Cortex of kidney (tissue), 1 donor: ENCODE results near the gene AGBL1.
"Not testable (repeated sequence)": the region's sequence is repeated elsewhere in the genome, so short reads cannot be mapped to it uniquely, and the experiment has no call there.

ENCODE experiments used
- DNase-seq: peaks from one replicate; lab custom pipeline; 2025; lab: John Stamatoyannopoulos, UW

Gene AGBL1

GRCh38 chr15:86506401-86506800 is 426.7 kb downstream of the AGBL1 start:
- no peak for DNase-seq

GRCh38 chr15:86515625-86516024 is 436.0 kb downstream of the AGBL1 start:
- DNase-seq = no peak

DNA sequence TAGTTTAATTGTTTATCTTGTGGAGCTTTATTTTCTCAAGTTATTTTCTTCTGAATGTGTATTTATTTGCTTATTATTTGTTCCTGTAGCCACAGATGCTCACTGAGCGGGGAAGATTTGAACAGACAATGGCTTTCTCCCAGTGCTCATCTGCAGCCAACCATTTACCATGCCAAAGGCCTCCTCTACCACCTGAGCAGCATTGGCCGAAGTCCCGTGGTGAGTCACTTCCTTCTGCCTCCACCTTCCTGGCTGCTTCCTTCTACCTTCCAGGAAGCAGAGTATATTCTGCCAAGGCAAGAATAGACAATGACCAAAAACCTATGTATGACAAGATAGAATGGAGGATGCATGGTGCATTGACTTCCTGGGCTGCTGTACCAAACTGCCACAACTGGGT is 443.1 kb downstream of the AGBL1 start:
- DNase-seq = no peak

- no peak for DNase-seq
Observed at GRCh38 chr15:86526938-86527690, 447.4 kb downstream of the AGBL1 start.

DNA sequence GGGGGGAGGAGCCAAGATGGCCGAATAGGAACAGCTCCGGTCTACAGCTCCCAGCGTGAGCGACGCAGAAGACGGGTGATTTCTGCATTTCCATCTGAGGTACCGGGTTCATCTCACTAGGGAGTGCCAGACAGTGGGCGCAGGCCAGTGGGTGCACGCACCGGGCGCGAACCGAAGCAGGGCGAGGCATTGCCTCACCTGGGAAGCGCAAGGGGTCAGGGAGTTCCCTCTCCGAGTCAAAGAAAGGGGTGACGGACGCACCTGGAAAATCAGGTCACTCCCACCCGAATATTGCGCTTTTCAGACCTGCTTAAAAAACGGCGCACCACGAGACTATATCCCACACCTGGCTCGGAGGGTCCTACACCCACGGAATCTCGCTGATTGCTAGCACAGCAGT is 448.4 kb downstream of the AGBL1 start:
- DNase-seq = not testable (repeated sequence)

- no peak for DNase-seq
Observed at GRCh38 chr15:86538141-86538540, 458.5 kb downstream of the AGBL1 start.

DNA sequence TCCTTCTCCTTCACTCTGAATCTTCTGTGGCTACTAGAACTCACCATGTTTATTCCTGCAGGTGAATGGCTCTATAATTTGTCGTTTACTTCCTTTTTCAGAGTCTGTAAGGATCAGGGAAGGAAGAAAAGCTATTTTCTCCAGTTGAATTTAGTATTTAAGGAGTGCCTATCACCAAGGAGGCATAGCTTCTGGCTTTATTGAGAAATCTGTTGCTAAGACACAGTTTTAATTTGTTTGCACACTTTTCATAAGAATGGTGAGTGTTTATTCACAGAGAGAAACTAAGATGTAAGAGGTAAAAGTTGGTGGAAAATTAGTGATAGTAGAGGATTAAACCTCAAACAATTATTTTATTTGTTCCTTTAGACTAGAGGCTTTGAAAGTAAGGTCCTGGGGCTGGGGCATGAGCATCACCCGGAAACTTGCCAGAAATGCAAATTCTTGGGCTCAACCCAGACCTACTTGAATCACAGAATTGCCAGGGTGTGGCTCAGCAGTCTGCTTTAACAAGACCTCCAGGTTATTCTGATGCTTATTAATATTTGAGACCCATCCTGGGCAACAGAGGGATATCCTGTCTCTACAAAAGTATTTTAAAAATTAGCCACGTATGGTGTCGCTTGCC is 461.3 kb downstream of the AGBL1 start:
- no peak for DNase-seq

DNA sequence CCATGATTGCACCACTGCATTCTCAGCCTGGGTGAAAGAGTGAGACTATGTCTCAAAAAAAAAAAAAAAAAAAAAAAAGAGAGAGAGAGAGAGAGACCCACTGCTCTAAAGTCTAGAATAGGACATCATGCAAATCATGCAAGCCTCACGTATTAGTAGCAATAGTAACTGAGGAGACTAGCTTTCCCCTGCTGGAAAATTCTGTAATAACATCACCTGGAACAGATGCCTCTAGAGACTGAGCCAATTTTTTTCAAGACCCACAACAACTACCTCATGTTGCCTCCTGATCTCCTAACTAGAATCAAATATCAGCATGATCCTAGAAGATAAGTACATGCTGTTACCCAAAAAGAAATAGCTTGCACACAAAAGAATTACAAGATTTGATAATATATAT is 461.9 kb downstream of the AGBL1 start:
- DNase-seq = no peak

GRCh38 chr15:86550075-86550474 is 470.4 kb downstream of the AGBL1 start:
- no peak for DNase-seq

DNA sequence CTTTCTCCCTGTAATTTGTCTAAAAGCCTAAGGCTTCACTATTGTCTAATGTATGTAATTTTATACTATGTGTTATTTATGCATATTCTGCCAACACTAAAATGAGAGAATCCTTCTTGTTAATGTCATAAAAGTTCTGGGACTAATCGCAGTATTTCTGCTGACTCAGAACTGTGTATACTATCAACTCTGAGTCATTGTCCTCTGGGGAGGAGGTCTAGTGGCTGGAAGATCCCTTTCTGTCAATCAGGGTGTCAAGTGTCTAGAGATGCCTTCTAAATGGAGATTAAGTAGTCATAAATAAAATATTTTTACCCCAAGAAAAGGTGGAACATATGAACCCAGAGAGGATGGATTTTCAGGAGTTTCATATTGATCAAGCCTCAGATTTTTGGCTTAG is 473.4 kb downstream of the AGBL1 start:
- no peak for DNase-seq

- no peak for DNase-seq
Observed at GRCh38 chr15:86555098-86555497, 475.4 kb downstream of the AGBL1 start.

GRCh38 chr15:86555939-86556338 is 476.3 kb downstream of the AGBL1 start:
- DNase-seq = no peak

DNA sequence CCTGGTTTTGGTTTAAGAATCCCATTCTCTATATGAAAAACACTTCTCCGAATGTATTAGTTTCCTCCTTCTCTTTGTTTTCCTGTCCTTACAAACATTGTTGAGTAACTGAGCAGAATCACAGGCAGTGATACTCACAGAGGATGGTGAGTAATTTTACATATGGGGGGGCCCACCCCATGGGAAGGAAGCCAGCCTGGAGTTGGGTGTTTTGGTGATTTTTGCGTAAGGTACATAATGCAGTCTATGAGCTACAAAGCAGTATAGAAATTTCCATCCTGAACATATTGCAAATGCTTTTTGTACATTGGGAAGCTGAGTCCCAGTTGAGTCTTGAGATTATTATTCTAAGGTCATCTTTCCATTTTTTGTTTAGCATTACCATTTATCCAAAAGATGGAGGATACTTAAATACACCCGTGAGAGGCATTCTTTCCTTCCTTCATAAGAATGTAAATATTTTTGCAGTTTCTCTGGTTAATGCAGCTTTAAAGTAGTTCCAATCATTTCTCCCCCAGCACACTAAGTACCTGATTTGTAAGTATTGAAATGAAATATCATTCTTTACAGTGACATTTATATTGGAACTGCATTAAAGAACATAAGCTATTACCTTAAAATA is 476.8 kb downstream of the AGBL1 start:
- no peak for DNase-seq

DNA sequence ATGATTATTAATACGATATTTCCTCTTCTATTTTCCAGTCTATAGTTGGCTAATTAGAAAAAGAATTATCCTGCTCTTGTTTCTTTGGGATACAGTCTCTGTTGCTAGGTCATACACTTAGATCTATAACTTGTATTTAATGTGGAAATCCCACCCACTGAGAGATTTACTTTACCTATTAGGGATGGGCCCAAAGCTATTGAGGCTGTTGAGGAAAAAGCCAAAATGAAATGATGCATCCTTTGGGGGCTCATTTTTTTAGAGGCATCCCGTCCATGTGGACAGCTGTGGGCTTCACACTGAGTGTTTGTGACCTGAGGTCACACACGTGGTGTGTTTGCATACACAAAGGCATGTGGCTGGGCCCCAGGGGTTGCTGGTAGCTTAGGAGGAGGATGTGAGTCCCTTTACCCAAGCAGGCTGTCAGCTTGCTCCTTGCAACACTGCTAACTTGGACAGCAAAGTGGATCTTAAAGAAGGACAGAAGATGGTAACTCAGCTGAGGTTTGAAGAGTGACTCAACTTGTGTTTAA is 477.4 kb downstream of the AGBL1 start:
- DNase-seq = no peak

DNA sequence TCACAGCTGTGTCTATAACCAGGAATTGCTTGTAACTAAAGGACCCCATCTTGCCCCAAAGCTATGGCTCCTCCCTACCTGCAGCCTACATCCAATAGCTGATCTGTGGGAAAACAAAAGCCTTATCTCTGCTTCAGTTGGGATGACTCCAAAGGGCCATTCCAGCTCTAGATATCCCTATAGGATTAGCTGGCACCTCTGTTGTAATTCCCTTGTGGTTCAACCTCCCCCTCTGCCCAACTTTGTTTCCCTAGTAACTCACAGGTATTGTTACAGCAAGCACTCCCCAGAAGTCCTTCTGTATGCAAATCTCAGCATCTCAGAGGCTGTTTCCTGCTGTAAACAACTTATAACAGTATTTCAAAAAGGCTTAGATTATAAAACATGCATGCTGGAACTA is 478.6 kb downstream of the AGBL1 start:
- DNase-seq = no peak

GRCh38 chr15:86558686-86559085 is 479.0 kb downstream of the AGBL1 start:
- DNase-seq = no peak

DNA sequence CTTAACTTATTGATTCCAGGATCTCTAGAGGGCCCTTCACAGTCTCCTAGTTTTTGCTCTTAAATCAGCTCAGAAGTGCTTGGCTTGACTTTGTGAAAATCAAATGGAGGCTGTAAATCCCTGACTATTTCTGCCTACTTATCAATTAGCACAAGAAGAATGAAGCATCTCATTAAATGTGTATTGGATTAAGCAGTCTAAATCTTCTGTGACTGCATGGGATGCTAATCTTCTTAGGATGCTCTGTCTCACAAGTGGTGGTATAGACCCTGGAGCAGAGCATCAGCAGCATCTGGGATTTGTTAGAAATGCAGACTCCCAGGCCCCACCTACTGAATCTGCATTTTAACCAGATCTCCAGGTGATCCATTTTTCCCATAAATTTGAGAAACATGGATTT is 488.7 kb downstream of the AGBL1 start:
- DNase-seq = no peak

DNA sequence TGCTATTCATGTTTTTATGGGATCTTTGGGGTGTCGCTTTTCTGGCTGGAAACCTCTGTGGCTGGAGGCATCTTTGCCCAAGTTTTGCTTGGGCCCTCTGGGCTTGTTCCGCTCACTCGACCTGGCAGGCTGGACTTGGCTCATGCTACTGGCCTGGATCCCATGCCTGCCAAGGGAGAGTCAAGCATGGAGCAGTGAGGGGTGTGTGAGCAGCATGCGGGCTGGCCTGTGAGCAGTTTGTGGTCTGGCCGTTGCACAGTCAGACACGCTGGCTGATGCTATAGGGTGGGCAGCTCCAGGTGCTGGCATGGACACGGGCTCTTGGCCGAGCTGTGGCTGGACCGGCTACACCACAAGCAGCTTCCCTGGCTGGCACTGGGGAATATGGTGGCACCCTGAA is 491.1 kb downstream of the AGBL1 start:
- DNase-seq = no peak

DNA sequence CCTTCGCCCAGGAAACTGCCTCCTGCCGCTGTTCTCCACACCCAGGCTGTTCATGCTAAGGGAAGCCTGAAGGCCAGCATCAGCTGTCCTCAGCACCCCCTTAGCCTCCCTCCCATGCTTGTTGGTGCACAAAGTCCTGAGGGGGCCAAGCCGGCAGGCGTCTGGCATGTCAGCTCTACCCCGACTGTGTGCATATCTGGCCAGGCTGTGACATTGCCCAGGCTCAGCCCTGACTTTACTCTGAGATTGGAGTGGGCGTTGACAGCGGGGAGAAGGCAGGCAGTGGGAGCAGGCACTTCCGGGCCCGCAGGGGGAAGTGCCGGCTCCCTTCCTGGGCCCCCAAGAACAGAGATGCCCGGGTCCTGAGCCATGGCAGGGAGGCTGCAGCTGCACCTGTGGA is 492.2 kb downstream of the AGBL1 start:
- no peak for DNase-seq

GRCh38 chr15:86572368-86572841 is 492.7 kb downstream of the AGBL1 start:
- DNase-seq = no peak

DNA sequence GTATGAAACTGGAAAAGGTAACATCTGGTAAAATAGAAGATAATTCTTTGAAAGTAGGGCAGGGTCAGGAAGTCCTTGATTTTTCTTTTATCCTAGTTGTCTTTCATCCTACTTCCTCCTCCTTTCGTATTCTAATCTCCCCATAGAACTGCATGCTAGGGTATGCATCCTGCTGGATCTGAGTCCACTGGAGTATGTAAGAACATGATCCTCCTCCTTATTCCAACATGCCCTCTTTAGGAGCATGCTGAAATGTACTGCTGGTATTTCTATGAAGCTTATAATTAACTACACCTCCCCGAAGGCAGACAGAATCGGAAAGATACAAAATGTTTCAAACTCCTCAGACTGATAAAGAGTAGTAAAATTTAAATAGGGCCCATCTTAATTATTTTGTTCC is 493.8 kb downstream of the AGBL1 start:
- DNase-seq = no peak

DNA sequence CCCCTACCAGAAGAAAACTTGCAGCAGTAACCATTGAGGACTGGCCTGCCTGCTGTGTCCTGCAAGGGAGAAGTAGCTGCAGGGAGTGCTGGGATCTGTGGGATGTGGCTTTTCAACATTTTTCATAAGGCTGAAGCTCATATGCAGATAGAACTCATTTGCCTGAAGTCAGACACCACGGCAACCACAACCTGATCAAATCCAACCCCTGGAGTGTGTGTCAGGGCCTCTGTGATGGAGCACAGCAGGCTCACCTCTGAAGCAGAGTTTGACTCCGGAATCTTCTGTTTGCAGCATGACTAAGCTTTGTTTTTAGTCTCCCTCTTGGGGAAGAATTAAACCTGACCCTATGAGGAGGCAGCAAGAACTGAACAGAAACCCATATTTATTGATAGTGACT is 508.7 kb downstream of the AGBL1 start:
- DNase-seq = no peak

DNA sequence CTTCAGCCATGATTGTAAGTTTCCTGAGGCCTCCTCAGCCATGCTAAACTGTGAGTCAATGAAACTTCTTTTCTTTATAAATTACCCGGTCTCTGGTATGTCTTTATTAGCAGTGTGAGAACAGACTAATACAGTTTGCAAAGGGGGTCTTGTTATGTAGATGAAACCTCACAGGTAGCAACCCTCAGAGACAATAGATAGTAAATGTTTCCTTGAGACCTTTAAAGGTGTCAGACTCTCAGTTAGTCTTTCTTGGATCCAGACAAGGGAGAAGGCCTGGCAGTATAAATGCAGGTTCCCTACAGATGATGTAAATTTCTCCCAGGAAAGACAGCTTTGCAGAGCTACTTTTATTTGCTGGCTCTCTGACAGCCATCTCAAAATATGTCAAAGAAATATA is 510.8 kb downstream of the AGBL1 start:
- no peak for DNase-seq
